A549 (cell line): ENCODE results near the gene AFF3.

Experiments
- CHD2 ChIP-seq: fragments of 150-350 bp; IDR thresholded peaks from 2 replicates; pipeline ENCODE4 v1.6.1; 2014; ENCODE audit warnings: low read length; ENCODE audit not compliant: partially characterized antibody
- EHF ChIP-seq: fragments of 250-450 bp; sonication (Bioruptor Pico); IDR thresholded peaks from 2 replicates; pipeline ENCODE4 v1.5.0; 2020; ENCODE audit warnings: mild to moderate bottlenecking
- EP300 ChIP-seq, 2 experiments: fragments of >200 bp; sonication (Bioruptor Twin); formaldehyde crosslinking; IDR thresholded peaks; 2 replicates in 1 of 2; 3 replicates in 1 of 2; pipeline ENCODE4 v1.6.1; 2016 to 2017
- FOSL2 ChIP-seq, 2 experiments: fragments of 450-650 bp in 1 of 2; fragments of >200 bp in 1 of 2; sonication (Bioruptor Twin) in 1 of 2; formaldehyde crosslinking; IDR thresholded peaks; 2 replicates each; pipeline versions ENCODE4 v1.5.0 to v1.6.1; 2016 to 2020; ENCODE audit warnings: mild to moderate bottlenecking in 1 of 2, moderate library complexity in 1 of 2
- POLR2A ChIP-seq: IDR thresholded peaks from 2 replicates; pipeline ENCODE4 v1.6.1; 2012; ENCODE audit warnings: mild to moderate bottlenecking, low read length
- RAD21 ChIP-seq, 2 experiments: fragments of >200 bp in 1 of 2; sonication (Bioruptor Twin) in 1 of 2; formaldehyde crosslinking in 1 of 2; IDR thresholded peaks in 1 of 2; conservative IDR thresholded peaks in 1 of 2; 2 replicates in 1 of 2; 3 replicates in 1 of 2; pipeline ENCODE4 v1.6.1; 2012 to 2018; ENCODE audit warnings: inconsistent platforms in 1 of 2
- REST ChIP-seq: fragments of 200-600 bp; sonication (generic); IDR thresholded peaks from 2 replicates; pipeline ENCODE4 v1.6.1; 2016; ENCODE audit warnings: antibody characterized with exemption, mild to moderate bottlenecking, moderate library complexity
- RNF2 ChIP-seq: fragments of 200-600 bp; sonication (generic); IDR thresholded peaks from 2 replicates; pipeline ENCODE4 v1.6.1; 2016; ENCODE audit warnings: low read depth, mild to moderate bottlenecking, antibody characterized with exemption, moderate library complexity, borderline replicate concordance
- ZNF302 ChIP-seq: fragments of 250-450 bp; sonication (Bioruptor Pico); IDR thresholded peaks from 2 replicates; pipeline ENCODE4 v1.9.0; 2021; ENCODE audit warnings: inconsistent platforms, mild to moderate bottlenecking, moderate library complexity
- ZSCAN20 ChIP-seq: fragments of 250-450 bp; sonication (Bioruptor Pico); IDR thresholded peaks from 2 replicates; pipeline ENCODE4 v1.8.0; 2022; ENCODE audit warnings: mild to moderate bottlenecking, moderate library complexity
- TF ChIP-seq, protein P1 (sequence below): fragments of >200 bp; sonication (Bioruptor Twin); formaldehyde crosslinking; IDR thresholded peaks from 3 replicates; pipeline ENCODE4 v1.5.1; 2016
- TF ChIP-seq, protein P2 (sequence below): IDR thresholded peaks from 2 replicates; pipeline ENCODE4 v1.6.1; 2012

DNA sequence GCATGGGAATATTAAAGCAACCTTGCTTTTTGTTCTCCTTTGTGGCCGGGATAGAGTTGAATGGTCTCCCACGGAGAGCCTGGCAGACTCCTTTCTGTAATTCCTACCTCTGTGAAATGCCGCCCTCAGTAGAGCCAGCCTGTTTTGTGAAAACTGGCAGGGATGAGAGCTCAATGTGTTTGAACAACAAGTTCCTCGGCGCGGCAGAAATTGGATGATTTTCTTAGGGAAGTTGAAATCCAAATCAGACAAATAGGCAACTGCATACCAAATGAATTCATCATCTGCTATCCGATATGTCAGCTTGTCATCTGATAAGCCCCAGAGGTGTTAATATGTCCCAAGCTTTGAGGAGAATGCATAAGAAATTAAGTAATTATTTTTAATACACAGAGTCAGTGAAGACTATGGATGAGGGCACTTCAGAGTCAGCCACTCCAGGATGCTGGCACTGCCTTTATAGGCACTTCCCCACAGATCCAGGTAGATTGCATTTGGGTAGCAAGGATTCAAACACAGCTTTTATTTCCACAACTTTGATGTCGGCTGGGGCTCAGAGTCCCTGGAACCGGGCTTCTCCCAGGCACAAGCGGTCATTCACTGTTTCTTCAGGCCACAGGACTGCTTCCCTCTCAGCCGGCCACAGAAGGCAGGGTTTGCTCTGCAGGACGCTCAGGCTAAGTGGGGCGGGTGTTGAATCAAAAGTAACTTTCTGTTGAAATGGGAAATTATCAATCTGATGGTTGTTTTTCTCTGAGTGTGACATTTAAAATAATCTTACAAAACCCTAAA lies 569.8 kb downstream of the AFF3 start:
- TF ChIP-seq, protein P1, sequence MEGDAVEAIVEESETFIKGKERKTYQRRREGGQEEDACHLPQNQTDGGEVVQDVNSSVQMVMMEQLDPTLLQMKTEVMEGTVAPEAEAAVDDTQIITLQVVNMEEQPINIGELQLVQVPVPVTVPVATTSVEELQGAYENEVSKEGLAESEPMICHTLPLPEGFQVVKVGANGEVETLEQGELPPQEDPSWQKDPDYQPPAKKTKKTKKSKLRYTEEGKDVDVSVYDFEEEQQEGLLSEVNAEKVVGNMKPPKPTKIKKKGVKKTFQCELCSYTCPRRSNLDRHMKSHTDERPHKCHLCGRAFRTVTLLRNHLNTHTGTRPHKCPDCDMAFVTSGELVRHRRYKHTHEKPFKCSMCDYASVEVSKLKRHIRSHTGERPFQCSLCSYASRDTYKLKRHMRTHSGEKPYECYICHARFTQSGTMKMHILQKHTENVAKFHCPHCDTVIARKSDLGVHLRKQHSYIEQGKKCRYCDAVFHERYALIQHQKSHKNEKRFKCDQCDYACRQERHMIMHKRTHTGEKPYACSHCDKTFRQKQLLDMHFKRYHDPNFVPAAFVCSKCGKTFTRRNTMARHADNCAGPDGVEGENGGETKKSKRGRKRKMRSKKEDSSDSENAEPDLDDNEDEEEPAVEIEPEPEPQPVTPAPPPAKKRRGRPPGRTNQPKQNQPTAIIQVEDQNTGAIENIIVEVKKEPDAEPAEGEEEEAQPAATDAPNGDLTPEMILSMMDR = no peak
- TF ChIP-seq CHD2 (no peak), RNF2 (no peak), RAD21 (conservative IDR thresholded peaks at IDR 0.05 in 1 of 2, IDR thresholded peaks at IDR 0.05 in 1 of 2) (no peak), REST (no peak), EP300 (IDR thresholded peaks at IDR 0.05) (no peak), FOSL2 (IDR thresholded peaks at IDR 0.05) (no peak), FOSL2 (CRISPR knock-in tag; IDR thresholded peaks at IDR 0.05) (no peak), POLR2A (no peak), ZSCAN20 (CRISPR knock-in tag) (no peak), ZNF302 (CRISPR knock-in tag) (no peak), EHF (CRISPR knock-in tag) (no peak)
- TF ChIP-seq, protein P2, sequence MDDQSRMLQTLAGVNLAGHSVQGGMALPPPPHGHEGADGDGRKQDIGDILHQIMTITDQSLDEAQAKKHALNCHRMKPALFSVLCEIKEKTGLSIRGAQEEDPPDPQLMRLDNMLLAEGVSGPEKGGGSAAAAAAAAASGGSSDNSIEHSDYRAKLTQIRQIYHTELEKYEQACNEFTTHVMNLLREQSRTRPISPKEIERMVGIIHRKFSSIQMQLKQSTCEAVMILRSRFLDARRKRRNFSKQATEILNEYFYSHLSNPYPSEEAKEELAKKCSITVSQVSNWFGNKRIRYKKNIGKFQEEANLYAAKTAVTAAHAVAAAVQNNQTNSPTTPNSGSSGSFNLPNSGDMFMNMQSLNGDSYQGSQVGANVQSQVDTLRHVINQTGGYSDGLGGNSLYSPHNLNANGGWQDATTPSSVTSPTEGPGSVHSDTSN = no peak
